ENCODE data around the gene C20orf141.

The C20orf141 gene

DNA sequence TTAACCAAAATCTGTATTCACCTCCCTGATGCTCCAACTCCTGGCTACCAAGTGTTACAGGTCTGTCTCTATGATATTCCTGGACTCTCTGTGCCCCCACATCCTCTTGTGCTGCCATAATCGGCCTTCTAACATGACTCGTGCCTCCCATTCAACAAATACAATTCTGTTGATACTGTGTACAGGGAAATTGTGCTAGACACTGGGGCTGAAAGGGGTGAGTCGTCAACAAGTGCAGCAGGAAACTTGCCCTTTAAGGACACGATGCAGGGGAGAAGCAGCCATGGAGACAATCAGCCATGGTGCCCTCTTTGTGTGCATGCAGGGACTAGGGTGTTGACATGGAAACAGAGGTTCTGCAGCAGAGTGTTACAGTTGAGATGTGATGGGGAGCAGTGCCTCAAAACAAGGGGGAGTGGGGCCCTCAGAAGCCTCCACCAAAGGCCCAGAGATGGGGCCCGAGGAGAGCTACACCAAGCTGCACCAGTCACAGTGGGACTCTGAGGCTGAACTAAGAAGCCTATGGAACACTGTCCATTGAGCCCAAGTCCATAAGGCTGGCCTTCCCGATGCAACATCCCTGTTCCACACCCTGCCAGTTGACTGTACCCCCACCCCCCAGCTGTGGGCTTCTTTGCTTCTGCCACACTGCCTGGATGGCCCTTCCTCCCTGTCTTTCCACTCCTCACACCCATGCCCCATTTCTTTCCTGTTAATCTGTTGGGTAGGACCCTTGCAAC is 22.6 kb downstream of the C20orf141 start:
- TF ChIP-seq, protein P1, sequence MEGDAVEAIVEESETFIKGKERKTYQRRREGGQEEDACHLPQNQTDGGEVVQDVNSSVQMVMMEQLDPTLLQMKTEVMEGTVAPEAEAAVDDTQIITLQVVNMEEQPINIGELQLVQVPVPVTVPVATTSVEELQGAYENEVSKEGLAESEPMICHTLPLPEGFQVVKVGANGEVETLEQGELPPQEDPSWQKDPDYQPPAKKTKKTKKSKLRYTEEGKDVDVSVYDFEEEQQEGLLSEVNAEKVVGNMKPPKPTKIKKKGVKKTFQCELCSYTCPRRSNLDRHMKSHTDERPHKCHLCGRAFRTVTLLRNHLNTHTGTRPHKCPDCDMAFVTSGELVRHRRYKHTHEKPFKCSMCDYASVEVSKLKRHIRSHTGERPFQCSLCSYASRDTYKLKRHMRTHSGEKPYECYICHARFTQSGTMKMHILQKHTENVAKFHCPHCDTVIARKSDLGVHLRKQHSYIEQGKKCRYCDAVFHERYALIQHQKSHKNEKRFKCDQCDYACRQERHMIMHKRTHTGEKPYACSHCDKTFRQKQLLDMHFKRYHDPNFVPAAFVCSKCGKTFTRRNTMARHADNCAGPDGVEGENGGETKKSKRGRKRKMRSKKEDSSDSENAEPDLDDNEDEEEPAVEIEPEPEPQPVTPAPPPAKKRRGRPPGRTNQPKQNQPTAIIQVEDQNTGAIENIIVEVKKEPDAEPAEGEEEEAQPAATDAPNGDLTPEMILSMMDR (IDR thresholded peaks at IDR 0.05), result no peak
- TF ChIP-seq ZFX (IDR thresholded peaks at IDR 0.05; ENCODE audit: borderline replicate concordance), result no peak

DNA sequence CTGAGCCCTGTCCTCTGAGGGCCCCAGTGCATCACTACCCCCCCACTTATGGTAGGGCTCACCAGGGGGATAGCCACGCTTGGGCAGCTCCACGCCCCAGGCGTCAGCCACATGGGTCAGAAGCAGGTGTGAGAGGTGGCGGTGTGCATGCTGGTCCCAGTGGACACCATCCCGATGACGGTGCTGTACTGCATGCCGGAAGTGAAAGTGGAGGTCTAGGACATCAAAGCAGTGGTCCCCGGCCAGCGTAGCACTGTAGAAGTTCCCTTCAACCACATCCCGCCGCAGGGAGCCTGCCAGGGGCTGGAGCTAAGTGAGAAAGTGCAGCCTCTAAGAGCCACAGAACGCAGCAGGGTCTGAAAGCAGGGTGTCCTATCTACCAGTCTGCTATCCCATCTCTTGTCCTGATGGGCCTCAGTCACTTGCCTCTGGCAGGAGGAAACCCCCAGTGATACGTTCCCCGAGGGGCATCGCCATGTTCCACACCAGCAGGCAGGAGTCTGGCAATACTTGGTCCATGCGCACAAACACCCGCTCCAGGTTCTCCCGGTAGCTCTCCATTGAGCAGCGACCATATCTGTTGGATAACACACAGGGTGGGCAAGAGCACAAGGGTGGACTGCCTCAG is 23.5 kb downstream of the C20orf141 start:
- TF ChIP-seq, protein P1 (IDR thresholded peaks at IDR 0.05), result no peak
- no peak for TF ChIP-seq ZFX (IDR thresholded peaks at IDR 0.05; ENCODE audit: borderline replicate concordance)
- no peak overlapping the region for H3K27ac ChIP-seq

More for the DNA sequence above, 22.6 kb downstream of the C20orf141 start:
- H3K27ac ChIP-seq, result no peak overlapping the region

DNA sequence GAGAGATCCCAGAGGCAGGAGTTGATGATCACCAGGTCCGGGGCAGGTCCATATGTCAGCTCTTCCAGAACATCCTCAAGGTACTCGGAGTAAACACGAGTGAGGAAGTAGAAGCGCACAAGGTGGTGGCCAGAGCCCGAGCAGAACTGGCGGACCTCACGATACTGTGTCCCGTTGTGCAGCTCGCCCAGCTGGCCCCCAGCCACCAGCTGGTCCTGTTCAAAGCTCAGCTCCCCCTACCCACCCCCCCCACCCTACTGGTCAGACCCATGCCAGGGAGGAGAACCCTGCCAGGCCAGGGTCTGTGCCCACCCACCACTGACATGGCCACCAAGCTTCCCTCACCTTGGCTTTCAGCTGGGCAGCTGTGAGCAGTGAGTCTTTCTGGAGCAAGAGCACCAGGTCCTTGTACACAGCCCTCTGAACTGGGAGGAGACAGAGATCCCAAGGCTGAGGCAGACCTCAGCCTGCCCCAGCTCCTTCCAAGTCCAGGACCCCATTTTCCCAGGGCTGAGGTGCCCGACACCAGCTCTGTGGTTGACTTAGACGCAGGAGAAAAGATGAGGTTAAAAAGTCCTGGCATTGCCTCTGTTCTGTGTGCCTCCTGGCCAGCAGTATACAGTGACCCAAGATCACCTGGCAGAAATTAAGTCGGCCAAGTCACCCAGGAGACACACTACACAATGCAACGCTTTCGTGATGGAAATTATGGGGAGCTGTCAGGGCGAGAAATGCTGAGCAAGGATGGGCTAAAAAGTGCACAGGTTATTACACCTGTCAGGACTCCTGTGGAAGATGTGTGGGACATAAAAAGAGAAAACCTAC is 24.3 kb downstream of the C20orf141 start:
- H3K27ac ChIP-seq, result no peak overlapping the region
- TF ChIP-seq ZFX (IDR thresholded peaks at IDR 0.05; ENCODE audit: borderline replicate concordance), result no peak
- TF ChIP-seq, protein P1 (IDR thresholded peaks at IDR 0.05), result no peak

DNA sequence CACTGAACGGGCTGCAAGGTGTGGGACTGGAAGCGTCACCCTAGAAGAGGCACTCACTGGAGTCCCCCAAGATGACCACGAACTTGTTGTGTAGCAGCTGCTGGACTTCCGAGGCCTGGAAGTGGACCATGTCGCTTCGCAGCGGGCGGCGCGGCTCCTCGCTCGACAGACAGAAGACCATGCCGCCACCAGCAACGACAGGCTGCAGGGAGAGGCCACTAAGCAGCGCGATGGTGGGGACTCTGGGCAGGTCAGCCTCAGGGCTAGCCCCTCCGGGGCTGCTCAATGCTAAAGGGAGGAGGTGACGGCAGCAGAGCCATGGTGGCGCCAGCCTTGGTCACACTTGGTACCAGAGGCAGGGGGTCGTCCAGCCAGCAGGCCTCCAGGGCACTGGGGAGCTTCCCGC is 24.9 kb downstream of the C20orf141 start:
- H3K27ac ChIP-seq, result peak overlapping the region; percentile 74
- TF ChIP-seq, protein P1 (IDR thresholded peaks at IDR 0.05), result no peak
- no peak for TF ChIP-seq ZFX (IDR thresholded peaks at IDR 0.05; ENCODE audit: borderline replicate concordance)

DNA sequence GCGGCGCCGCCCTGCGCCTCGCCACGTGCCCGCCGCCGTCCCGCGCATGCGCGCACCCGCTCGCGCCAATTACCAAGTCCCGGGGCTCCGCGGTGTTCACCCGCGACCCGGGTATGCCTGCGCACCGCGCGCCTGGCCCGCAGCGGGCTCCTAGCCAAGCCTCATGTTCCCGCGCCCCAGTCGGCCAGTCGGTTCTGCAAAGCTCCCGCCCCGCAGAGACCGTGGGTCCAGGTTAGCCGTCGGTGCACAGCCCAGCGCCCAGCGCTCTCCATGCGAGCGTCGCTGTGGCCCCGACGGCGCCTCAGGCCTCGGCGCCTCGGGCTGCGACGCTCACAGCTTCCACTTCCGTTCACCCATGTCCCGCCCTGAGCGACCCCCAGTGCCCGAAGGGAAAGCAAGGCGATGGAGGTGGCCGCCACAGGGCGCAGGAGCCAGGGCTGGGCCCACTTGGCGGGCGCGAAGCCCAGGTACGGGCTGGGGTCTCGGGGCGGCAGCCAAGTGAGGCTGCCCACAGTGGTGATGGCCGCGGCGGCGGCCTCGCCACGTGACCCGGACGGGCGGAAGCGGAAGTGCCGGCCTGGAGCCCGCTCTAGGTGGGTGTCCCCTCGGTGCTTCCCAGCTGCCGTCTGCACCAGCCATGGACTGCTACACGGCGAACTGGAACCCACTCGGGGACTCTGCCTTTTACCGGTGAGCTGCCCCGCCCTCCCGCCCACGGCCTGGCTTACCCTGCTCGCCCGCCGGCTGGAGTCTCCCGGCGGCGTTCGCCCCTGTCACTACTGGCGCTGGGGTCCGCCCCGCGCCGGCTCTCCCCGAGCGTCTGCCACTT is 25.6 kb downstream of the C20orf141 start, which contains the start of the genes PCED1A and VPS16:
Gene PCED1A, minus strand, starts transcription at position 518 of the 829 bp plus-strand sequence. CDS start 743 bp downstream, outside the sequence.
Gene VPS16, plus strand, starts transcription at position 608 of the 829 bp plus-strand sequence. Its CDS starts 30 bp downstream, at position 638.
- peak within 1 kb of the TSS; percentile 74 for H3K27ac ChIP-seq
- no peak for TF ChIP-seq ZFX (IDR thresholded peaks at IDR 0.05; ENCODE audit: borderline replicate concordance)
- TF ChIP-seq, protein P1 (IDR thresholded peaks at IDR 0.05), result no peak

DNA sequence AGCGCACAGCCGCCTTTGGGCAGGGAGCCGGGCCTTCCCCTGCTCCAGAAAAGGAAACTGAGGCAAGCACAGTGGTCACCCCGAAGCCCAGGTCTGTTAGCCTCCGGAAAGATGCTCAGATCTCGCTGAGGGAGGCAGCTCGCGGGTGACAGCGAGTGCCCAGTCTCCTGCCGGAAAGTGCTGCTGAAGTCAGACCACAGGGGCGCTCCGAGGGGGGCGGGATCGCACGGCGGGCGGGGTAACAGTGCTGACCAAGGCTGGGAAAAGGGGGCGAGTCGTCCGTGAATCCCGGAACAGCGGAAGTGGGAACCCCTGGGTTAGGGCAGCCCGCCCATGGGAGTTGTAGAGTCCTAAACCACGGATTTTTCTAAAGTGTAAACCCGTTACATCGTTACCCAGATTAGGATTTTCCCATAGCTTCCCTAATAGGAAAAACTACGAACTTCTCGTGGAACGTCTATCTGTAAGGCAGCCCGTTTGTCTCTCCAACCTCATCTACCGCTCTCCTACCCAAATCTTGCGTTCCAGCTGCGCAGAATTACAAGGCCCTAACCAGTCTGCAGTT is 26.3 kb downstream of the C20orf141 start:
- H3K27ac ChIP-seq, result peak overlapping the region; percentile 74; the same call in 1 of the 2 replicates
- TF ChIP-seq, protein P1 (IDR thresholded peaks at IDR 0.05), result no peak

All from 22Rv1 (cell line).